GM12864 (cell line): ENCODE measurements around the gene KCNG2.

ENCODE experiments used
- DNase-seq: peaks from one replicate; pipeline ENCODE4 v3.0.0-alpha.2; 2011; ENCODE audit warnings: low read depth
- H3K4me3 ChIP-seq: 2 replicates; pipeline ENCODE4 v1.5.1; 2011; ENCODE audit warnings: mild to moderate bottlenecking, low read depth, low read length, control low read depth
- TF ChIP-seq, protein P1 (sequence below): IDR thresholded peaks from 2 replicates; pipeline ENCODE4 v1.5.1; 2011; ENCODE audit warnings: low read depth, mild to moderate bottlenecking, moderate library complexity, low read length, control low read depth, inconsistent platforms; ENCODE audit errors: missing control alignments

Gene KCNG2

DNA sequence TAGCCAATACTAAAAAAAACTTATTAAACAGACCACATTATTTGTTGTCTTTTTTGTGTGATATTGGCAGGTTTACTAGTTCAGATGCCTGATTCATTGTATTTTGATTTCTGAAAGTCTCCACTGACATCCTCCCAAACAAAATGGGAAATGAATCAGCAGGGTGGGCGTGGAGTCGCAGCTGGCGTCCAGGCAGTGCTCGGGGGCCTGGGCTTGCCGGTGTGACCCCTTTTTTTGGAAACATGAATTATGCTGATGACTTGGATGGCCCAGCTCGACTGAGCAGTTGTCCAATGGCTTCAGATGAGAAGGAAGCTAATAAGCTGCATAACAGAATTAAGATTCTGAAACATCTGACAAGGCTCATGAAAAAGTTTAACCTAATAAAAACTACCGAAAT is 1.7 kb upstream of the KCNG2 start:
- H3K4me3 ChIP-seq, result no peak overlapping the region
- no peak for DNase-seq
- TF ChIP-seq, protein P1, sequence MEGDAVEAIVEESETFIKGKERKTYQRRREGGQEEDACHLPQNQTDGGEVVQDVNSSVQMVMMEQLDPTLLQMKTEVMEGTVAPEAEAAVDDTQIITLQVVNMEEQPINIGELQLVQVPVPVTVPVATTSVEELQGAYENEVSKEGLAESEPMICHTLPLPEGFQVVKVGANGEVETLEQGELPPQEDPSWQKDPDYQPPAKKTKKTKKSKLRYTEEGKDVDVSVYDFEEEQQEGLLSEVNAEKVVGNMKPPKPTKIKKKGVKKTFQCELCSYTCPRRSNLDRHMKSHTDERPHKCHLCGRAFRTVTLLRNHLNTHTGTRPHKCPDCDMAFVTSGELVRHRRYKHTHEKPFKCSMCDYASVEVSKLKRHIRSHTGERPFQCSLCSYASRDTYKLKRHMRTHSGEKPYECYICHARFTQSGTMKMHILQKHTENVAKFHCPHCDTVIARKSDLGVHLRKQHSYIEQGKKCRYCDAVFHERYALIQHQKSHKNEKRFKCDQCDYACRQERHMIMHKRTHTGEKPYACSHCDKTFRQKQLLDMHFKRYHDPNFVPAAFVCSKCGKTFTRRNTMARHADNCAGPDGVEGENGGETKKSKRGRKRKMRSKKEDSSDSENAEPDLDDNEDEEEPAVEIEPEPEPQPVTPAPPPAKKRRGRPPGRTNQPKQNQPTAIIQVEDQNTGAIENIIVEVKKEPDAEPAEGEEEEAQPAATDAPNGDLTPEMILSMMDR, result no peak

DNA sequence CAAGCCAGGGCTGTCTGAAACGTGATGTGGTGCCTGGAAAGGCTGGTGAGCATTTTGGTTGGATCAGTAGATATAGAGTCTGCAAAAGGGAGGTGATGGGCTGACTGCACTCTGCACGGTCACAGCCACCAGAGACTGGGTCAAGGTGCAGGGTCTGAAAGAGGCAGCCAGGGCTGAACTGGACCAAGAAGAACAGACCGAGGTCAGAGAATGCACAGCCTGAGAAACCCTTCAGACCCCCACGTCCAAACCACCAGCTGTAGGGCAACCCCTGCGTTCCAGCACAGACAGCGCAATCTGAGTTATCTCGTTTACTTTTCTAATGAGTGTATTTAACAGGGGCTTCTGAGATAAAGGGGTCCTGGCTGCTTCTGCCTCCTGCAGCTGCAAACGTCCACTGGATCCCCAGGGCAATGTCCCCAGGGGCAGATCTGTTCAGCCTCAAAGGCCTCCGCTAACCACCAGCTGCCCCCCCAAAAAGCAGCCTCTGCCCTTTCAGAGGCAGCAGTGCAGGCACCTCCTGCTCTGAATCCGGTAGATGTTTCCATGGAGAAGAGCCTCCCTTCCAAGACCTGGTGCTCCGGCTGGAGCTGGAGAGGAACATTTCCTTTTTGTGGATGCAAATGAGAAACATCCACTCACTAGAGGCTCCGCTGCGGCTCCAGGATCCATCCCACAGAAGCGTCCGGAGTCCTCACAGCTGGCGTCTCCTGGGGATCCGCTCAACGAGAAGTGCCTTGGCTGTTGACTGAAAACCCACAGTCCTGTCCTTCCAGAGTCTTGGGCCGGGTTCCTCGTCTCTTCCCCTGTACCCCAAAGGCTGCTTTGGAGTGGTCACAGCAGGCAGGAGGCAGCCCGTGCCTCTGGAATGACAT is 970 bp upstream of the KCNG2 start:
- no peak for DNase-seq
- TF ChIP-seq, protein P1, result no peak
- H3K4me3 ChIP-seq, result no peak overlapping the region

DNA sequence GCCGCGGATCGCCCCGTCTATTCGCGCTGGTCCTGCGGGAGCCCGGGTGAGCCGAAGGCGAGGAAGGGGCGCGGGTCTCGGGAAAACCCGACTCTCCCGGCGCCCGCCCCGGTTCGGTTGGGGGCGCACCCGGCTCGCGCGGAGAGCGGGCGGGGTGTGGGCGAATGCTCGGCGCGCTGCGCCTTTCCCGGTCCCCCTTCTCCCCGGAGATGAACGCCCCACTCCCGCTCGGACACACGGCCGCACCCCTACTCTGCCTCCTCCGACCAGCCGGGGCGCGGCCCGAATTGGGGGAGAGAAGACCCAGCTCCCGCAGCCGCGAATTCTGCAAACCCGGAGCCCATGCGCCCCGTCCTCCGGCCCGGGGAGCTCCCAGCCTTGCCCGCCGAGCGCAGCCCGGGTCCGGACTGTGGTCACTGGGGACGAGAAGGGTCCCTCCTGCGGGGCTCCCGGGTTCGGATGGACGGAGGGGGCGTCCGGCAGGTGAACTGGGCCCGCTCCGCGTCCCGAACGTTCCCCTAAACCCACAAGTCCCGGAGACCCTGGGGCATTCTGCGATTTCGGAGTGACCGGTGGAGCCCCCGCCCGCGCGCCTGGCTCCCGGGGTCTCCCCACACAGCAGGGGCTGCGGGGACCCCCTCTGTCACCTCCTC is 734 bp downstream of the KCNG2 start:
- DNase-seq, result no peak
- TF ChIP-seq, protein P1, result no peak
- no peak overlapping the region for H3K4me3 ChIP-seq

DNA sequence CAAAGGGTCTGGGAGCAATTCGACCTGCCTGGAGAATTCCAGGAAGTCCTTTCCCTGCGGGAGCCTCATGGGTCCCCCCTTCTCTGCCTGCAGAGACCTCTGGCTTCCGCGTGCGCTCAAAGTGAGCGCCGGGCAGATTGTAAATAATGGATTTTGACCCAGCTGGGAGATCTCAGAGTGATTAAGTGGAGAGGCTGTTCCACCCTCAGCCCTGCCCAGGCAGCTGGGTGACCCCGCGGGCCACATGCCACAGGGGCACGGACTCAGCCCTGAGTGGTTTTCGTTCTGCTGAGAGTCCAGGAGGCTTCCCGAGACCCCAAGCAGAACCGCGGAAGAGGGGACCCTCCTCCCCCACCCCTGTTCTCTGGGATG is 1.2 kb downstream of the KCNG2 start:
- H3K4me3 ChIP-seq, result no peak overlapping the region
- DNase-seq, result no peak
- TF ChIP-seq, protein P1, result no peak

DNA sequence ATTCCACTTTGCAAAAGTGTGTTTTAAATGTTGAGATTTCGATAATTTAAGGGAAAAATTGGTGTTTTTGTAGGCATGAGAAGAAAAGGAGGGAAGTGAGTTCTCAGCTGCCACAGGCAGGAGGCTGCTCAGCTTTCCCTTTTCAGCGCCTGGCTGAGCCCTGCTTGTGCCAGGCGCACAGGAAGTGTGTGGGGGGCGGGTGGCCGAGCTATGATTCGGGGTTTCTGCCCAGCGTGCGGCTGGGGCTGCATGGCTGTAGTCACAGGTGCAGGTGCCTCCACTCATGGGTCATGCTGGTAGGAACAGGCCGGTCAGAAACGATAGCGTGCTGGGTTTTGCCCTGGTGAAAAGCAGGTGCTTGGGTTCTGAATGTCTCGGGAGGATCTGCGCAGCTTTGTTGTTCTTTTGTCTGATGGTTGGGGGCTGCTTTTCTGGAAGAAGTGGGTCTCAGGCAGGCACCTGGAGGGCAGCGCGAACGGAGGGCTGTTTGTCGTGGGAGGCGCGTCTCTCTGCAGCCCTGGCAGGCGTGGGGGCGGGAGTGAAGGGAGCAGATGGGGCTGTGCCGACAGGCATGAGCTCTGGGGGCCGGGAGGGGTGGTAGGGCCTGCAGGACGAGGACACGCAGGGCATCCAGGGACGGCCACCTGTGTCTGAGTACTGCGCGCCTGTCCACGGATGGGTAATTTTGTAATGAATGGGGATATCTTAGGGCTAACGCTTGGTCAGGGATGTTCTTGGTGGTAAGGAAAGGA is 2.1 kb downstream of the KCNG2 start:
- TF ChIP-seq, protein P1, result no peak
- no peak for DNase-seq
- H3K4me3 ChIP-seq, result no peak overlapping the region

DNA sequence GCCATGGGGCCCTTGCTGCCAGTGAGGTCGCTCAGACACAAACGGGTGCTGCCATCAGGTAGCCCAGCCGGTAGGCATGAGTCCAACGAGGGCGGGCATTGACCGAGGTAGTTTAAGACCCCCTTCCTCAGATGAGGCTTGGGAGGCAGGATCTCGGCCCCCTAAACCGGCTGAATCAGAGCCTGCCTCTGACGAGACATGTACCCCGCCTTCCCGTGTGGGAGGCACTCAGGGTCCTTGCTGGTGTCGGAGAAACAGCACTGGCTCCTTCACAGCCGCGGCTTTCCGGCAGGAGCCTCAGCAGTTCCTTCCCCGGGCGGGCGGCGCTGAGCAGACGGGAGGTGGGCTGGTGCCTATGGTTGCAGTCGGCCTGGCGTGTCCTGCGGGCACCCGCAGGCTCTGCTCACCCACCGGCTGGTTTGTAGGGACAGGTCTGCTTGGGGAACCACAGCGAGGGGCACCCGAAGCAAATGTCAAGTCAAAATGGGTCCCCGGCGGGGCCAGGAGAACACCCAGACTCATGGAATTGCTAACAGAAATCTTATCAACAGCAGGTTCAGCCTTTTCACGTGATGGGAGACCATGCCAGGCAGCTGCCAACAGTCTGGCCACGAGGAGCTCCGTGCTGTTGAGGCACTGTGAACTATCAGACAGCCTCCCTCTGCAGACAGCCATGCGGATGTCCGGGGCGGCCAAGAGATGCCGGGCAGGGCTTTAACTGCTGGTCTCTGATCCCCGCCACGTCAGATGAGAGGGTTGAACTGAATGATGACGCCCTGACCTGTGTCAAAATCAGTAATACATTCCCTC is 2.8 kb downstream of the KCNG2 start:
- no peak for DNase-seq
- TF ChIP-seq, protein P1, result no peak
- no peak overlapping the region for H3K4me3 ChIP-seq
